Smooth muscle cell (in vitro differentiated cells): ENCODE results near the gene PXYLP1. TPM values are rescaled to one million over a fixed set of nuclear protein-coding genes. Genes with fewer than 3 reads are reported as not detected.

Experiments
- DNase-seq: peaks from one replicate; lab custom pipeline; 2025; ENCODE audit not compliant: unreplicated experiment; lab: John Stamatoyannopoulos, UW
- H2AFZ ChIP-seq: fragments of 200-600 bp; sonication (generic); 2 replicates; pipeline ENCODE4 v1.6.0; 2016; ENCODE audit warnings: antibody characterized with exemption, low read depth, mild to moderate bottlenecking
- H3F3A ChIP-seq: fragments of 200-600 bp; sonication (generic); 2 replicates; pipeline ENCODE4 v1.6.0; 2017; ENCODE audit warnings: antibody characterized with exemption, low read depth
- H3K27ac ChIP-seq: fragments of 200-600 bp; sonication (generic); 2 replicates; pipeline ENCODE4 v1.5.1; 2016; ENCODE audit warnings: low read depth, mild to moderate bottlenecking
- H3K27me3 ChIP-seq: fragments of 200-600 bp; sonication (generic); 2 replicates; pipeline ENCODE4 v1.6.1; 2016; ENCODE audit warnings: low read depth, mild to moderate bottlenecking
- H3K36me3 ChIP-seq: fragments of 200-600 bp; sonication (generic); 2 replicates; pipeline ENCODE4 v1.5.1; 2016; ENCODE audit warnings: low read depth
- H3K4me1 ChIP-seq: fragments of 200-600 bp; sonication (generic); 2 replicates; pipeline ENCODE4 v1.5.1; 2016; ENCODE audit warnings: low read depth
- H3K4me2 ChIP-seq: fragments of 200-600 bp; sonication (generic); 2 replicates; pipeline ENCODE4 v1.6.0; 2016; ENCODE audit warnings: mild to moderate bottlenecking
- H3K4me3 ChIP-seq: fragments of 200-600 bp; sonication (generic); 2 replicates; pipeline ENCODE4 v1.5.1; 2016; ENCODE audit warnings: mild to moderate bottlenecking
- H3K79me2 ChIP-seq: fragments of 200-600 bp; sonication (generic); 2 replicates; pipeline ENCODE4 v1.6.0; 2016; ENCODE audit warnings: low read depth, mild to moderate bottlenecking
- H3K9ac ChIP-seq: fragments of 200-600 bp; sonication (generic); 2 replicates; pipeline ENCODE4 v1.6.0; 2016; ENCODE audit warnings: low read depth
- H3K9me3 ChIP-seq: fragments of 200-600 bp; sonication (generic); replicated peaks from 2 replicates; pipeline ENCODE4 v1.5.1; 2016; ENCODE audit warnings: low read depth
- H4K20me1 ChIP-seq: fragments of 200-600 bp; sonication (generic); 2 replicates; pipeline ENCODE4 v1.6.0; 2016; ENCODE audit warnings: low read depth
- WGBS: methylation state at CpG from one replicate; pipeline ENCODE4 v1.1.7; 2016; ENCODE audit warnings: low lambda C conversion rate; 5-methylcytosine and 5-hydroxymethylcytosine counted together
- polyA plus RNA-seq: library from polyadenylated mRNA; unstranded; fragments of >200 nt; fragmentation: Nextera tagmentation; extraction: Ambion mirVana; gene quantifications from 2 replicates; pipeline ENCODE4 v1.2.1, GENCODE V29; 2016
- total RNA-seq: library from RNA; depleted of rRNA; stranded (reverse); fragments of >200 nt; gene quantifications from 2 replicates; pipeline ENCODE4 v1.2.3, GENCODE V29; 2014
- TF ChIP-seq, protein P1 (sequence below): fragments of 200-600 bp; sonication (generic); IDR thresholded peaks from 2 replicates; pipeline ENCODE4 v1.5.1; 2017; ENCODE audit warnings: borderline replicate concordance, mild to moderate bottlenecking, antibody characterized with exemption; ENCODE audit not compliant: insufficient read depth, poor library complexity, severe bottlenecking

The PXYLP1 gene
- total and polyA plus RNA-seq, 2 experiments from 2014 or later = 3.3 to 5.6 TPM

DNA sequence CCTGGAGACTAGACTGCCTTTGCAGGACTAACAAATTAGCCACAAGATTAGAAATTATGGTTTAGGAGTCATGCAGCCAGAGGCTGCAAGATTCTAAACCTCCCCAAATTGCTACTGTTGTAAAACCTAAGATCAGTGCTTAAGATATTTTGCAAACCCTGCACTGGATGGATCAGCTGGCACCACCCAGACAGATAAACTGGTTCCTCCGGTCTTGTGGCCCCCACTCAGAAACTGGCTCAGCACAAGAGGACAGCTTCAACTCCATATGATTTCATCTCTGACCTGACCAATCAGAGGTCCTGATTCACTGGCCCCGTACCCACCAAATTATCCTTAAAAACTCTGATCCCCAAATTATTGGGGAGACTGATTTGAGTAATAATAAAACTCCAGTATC is 19.5 kb upstream of the PXYLP1 start:
- H3K27me3 ChIP-seq = no peaks in the 10 kb centered on the region
- no peak overlapping the region for H3K9ac ChIP-seq
- no peaks in the 10 kb centered on the region for H3K4me1 ChIP-seq
- H3F3A ChIP-seq = no peaks in the 10 kb centered on the region
- no peak overlapping the region for H3K4me2 ChIP-seq
- WGBS = 68% methylated on average over 2 of the region's 2 CpGs
- no peaks in the 10 kb centered on the region for H3K9me3 ChIP-seq
- DNase-seq = no peak
- H4K20me1 ChIP-seq = no peaks in the 10 kb centered on the region
- no peaks in the 10 kb centered on the region for H3K79me2 ChIP-seq
- TF ChIP-seq, protein P1, sequence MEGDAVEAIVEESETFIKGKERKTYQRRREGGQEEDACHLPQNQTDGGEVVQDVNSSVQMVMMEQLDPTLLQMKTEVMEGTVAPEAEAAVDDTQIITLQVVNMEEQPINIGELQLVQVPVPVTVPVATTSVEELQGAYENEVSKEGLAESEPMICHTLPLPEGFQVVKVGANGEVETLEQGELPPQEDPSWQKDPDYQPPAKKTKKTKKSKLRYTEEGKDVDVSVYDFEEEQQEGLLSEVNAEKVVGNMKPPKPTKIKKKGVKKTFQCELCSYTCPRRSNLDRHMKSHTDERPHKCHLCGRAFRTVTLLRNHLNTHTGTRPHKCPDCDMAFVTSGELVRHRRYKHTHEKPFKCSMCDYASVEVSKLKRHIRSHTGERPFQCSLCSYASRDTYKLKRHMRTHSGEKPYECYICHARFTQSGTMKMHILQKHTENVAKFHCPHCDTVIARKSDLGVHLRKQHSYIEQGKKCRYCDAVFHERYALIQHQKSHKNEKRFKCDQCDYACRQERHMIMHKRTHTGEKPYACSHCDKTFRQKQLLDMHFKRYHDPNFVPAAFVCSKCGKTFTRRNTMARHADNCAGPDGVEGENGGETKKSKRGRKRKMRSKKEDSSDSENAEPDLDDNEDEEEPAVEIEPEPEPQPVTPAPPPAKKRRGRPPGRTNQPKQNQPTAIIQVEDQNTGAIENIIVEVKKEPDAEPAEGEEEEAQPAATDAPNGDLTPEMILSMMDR = no peak
- no peak overlapping the region for H3K4me3 ChIP-seq
- no peaks in the 10 kb centered on the region for H3K36me3 ChIP-seq
- no peak overlapping the region for H2AFZ ChIP-seq
- no peak overlapping the region for H3K27ac ChIP-seq

DNA sequence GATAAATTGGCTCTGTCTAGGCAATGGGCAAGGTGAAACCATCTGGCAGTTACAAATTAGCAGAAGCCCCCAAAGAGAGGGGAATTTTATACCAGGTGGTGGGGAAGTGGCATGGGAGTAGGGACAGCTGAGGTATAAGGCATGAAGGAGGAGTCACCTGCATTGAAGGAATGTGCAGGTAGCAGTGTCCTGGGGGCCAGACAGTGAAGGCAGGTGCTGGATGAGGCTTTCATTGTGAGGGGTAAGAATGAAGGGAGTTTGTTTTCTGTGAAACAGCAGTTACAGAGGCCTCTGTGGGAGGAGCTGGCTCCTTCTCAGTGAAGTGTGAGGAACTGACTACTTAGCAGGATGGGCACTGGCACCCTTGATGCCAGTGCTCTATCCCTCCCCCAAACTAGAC is 19.1 kb upstream of the PXYLP1 start:
- Histone ChIP-seq H3K27me3 (no peaks in the 10 kb centered on the region), H3K27ac (no peak overlapping the region), H3K9me3 (no peaks in the 10 kb centered on the region), H3K4me2 (no peak overlapping the region), H3K4me1 (no peaks in the 10 kb centered on the region), H3K36me3 (no peaks in the 10 kb centered on the region), H4K20me1 (no peaks in the 10 kb centered on the region), H2AFZ (no peak overlapping the region), H3K79me2 (no peaks in the 10 kb centered on the region), H3K4me3 (no peak overlapping the region), H3F3A (no peaks in the 10 kb centered on the region), H3K9ac (no peak overlapping the region)
- TF ChIP-seq, protein P1 = no peak
- no peak for DNase-seq

DNA sequence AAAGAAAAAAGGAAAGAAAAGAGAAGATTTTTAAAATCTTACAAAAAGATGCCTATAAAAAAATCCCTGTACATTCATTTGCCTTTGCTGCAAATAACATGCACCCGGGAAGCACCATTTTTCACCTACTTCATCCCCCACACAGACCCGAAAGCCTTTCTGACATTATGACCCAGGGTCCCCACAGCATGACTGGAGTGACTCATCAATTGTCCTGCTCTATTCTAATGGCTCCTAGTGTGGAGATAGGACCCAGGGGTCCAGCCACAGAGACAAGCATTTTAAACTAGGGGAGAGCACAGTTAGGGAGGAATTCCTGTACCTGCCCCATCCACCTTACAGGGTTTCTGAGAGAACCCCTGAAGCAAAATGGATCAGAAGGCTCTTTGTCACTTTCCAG is 14.7 kb upstream of the PXYLP1 start:
- WGBS = 64% methylated on average over 2 of the region's 2 CpGs
- no peak overlapping the region for H3K27ac ChIP-seq
- no peaks in the 10 kb centered on the region for H3K79me2 ChIP-seq
- DNase-seq = no peak
- no peaks in the 10 kb centered on the region for H3K27me3 ChIP-seq
- no peaks in the 10 kb centered on the region for H3F3A ChIP-seq
- no peaks in the 10 kb centered on the region for H3K36me3 ChIP-seq
- no peak overlapping the region for H3K9ac ChIP-seq
- H3K4me2 ChIP-seq = no peak overlapping the region
- no peaks in the 10 kb centered on the region for H4K20me1 ChIP-seq
- no peaks in the 10 kb centered on the region for H3K9me3 ChIP-seq
- no peak overlapping the region for H3K4me3 ChIP-seq
- H3K4me1 ChIP-seq = no peaks in the 10 kb centered on the region
- H2AFZ ChIP-seq = no peak overlapping the region
- TF ChIP-seq, protein P1 = no peak

DNA sequence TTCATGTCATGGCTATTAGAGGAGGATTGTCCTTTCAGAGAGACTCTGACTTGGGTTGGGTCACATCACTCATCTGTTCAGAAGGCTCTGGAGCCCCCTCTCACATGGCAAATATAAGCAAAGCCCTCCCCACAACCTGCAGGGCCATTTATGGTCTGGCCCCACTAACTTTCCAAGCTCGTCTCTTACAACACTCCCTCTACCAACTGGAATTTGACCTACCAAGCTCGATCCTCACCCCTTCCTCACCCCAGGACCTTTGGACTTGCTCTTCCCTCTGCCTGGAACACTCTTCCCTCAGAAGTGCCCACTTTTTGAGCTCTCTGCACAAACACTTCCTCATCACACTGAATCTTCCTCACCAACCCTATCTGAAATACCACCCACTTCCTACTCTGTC is 14.2 kb upstream of the PXYLP1 start:
- H3K9me3 ChIP-seq = no peaks in the 10 kb centered on the region
- no peak overlapping the region for H3K27ac ChIP-seq
- WGBS = 92% methylated on average over 2 of the region's 2 CpGs
- no peak for DNase-seq
- H3K4me2 ChIP-seq = no peak overlapping the region
- TF ChIP-seq, protein P1 = no peak
- no peak overlapping the region for H3K4me3 ChIP-seq
- H2AFZ ChIP-seq = no peak overlapping the region
- no peaks in the 10 kb centered on the region for H3K27me3 ChIP-seq
- H3K79me2 ChIP-seq = no peaks in the 10 kb centered on the region
- H3F3A ChIP-seq = no peaks in the 10 kb centered on the region
- no peaks in the 10 kb centered on the region for H3K4me1 ChIP-seq
- no peak overlapping the region for H3K9ac ChIP-seq
- H4K20me1 ChIP-seq = no peaks in the 10 kb centered on the region
- no peaks in the 10 kb centered on the region for H3K36me3 ChIP-seq
